DOHH2 (cell line): ENCODE data around the gene ICE1.

Source experiments
- H3F3A ChIP-seq: fragments of 200-600 bp; sonication (generic), shearing (Covaris generic); 2 replicates; pipeline ENCODE4 v1.6.0; 2016; ENCODE audit warnings: antibody characterized with exemption, mild to moderate bottlenecking; ENCODE audit not compliant: control insufficient read depth, insufficient read depth
- H3K27ac ChIP-seq: fragments of 200-600 bp; sonication (generic); 2 replicates; pipeline ENCODE4 v1.5.1; 2014; ENCODE audit warnings: low read depth, mild to moderate bottlenecking, low read length, moderate library complexity
- H3K27me3 ChIP-seq: fragments of 200-600 bp; sonication (generic); 2 replicates; pipeline ENCODE4 v1.6.1; 2014; ENCODE audit warnings: mild to moderate bottlenecking, low read length, mixed read lengths; ENCODE audit not compliant: control insufficient read depth
- H3K36me3 ChIP-seq: fragments of 200-600 bp; sonication (generic); 2 replicates; pipeline ENCODE4 v1.6.1; 2014; ENCODE audit warnings: mild to moderate bottlenecking, low read length, moderate library complexity, mixed read lengths; ENCODE audit not compliant: control insufficient read depth
- H3K4me1 ChIP-seq: fragments of 200-600 bp; sonication (generic); 2 replicates; pipeline ENCODE4 v1.6.1; 2014; ENCODE audit warnings: mild to moderate bottlenecking, low read length, mixed read lengths; ENCODE audit not compliant: control insufficient read depth
- H3K4me2 ChIP-seq: fragments of 200-600 bp; sonication (generic); 2 replicates; pipeline ENCODE4 v1.6.0; 2014; ENCODE audit warnings: mild to moderate bottlenecking, low read length, moderate library complexity
- H3K4me3 ChIP-seq: fragments of 200-600 bp; sonication (generic); 2 replicates; pipeline ENCODE4 v1.5.1; 2014; ENCODE audit warnings: mild to moderate bottlenecking, low read length, mixed read lengths
- H3K79me2 ChIP-seq: fragments of 200-600 bp; sonication (generic); 2 replicates; pipeline ENCODE4 v1.6.1; 2014; ENCODE audit warnings: mild to moderate bottlenecking, low read length, mixed read lengths; ENCODE audit not compliant: control insufficient read depth
- H3K9me2 ChIP-seq: fragments of 200-600 bp; sonication (generic); replicated peaks from 2 replicates; pipeline ENCODE4 v1.6.1; 2014; ENCODE audit warnings: mild to moderate bottlenecking, low read length, mixed read lengths; ENCODE audit not compliant: control insufficient read depth
- H3K9me3 ChIP-seq: fragments of 200-600 bp; sonication (generic); 2 replicates; pipeline ENCODE4 v1.6.1; 2014; ENCODE audit warnings: antibody characterized with exemption, low read length, mixed read lengths; ENCODE audit not compliant: control insufficient read depth, insufficient read depth
- H4K20me1 ChIP-seq: fragments of 200-600 bp; sonication (generic); 2 replicates; pipeline ENCODE4 v1.6.0; 2014; ENCODE audit warnings: low read depth, mild to moderate bottlenecking, antibody characterized with exemption, low read length, moderate library complexity; ENCODE audit not compliant: control insufficient read depth, insufficient read depth
- CTCF ChIP-seq: fragments of 200-600 bp; sonication (generic); IDR thresholded peaks from one replicate; pipeline ENCODE4 v1.5.1; 2014; ENCODE audit warnings: antibody characterized with exemption, mild to moderate bottlenecking, low read depth, low read length; ENCODE audit not compliant: poor library complexity, severe bottlenecking
- EZH2phosphoT487 ChIP-seq: fragments of 200-600 bp; sonication (generic); IDR thresholded peaks from 2 replicates; pipeline ENCODE4 v1.6.1; 2017; ENCODE audit warnings: borderline replicate concordance, mild to moderate bottlenecking, antibody characterized with exemption, low read length, moderate library complexity, mixed read lengths

ICE1 gene

GRCh38 chr5:5494489-5495402 lies 72.3 kb downstream of the ICE1 start:
- H3K4me2 ChIP-seq, result peak overlapping the region; percentile 34

DNA sequence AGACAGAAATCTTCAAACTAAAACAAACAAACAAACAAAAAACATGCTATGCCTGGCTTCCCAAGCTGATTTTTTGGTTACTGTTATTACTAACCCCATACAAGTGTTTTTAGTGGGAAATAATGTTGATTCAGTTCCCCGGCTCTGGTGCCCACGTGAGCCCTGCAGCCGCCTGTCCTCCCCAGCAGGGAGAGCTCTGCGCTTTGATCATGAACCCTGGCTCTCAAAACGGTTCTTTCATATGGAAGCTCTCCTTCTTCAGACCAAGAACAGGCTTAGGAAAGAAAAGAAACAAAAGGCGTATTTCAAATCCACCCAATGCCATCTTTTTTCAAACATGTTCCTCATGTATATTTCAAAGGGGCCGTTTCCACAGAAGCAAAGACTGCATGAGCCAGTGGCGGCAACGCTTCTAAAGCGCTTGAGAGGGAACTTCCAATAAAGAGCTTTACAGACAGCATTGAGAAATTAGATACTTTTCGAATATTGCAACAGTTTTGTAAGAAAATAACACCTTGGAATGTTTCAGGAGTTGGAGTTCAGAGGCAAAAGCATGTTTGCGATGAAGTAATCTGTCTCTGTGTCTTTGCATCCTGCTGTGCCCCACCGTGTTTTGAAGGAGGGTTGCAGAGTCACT lies 74.8 kb downstream of the ICE1 start:
- Histone ChIP-seq H3K27me3 (0 out of 2 replicates have a peak, but pooled peaks cover 3% of the 10 kb centered on the region), H3K4me2 (no peak overlapping the region), H3F3A (no peaks in the 10 kb centered on the region), H3K9me3 (no peaks in the 10 kb centered on the region), H3K27ac (no peak overlapping the region), H3K4me1 (peaks cover 19% of the 10 kb centered on the region), H3K36me3 (no peaks in the 10 kb centered on the region), H4K20me1 (no peaks in the 10 kb centered on the region), H3K9me2 (no peaks in the 10 kb centered on the region), H3K4me3 (no peak overlapping the region), H3K79me2 (no peaks in the 10 kb centered on the region)
- TF ChIP-seq EZH2phosphoT487, result no peak
- TF ChIP-seq CTCF, result peak; percentile 64

More at GRCh38 chr5:5494489-5495402, 72.3 kb downstream of the ICE1 start:
- no peaks in the 10 kb centered on the region for H3K79me2 ChIP-seq
- H3K27ac ChIP-seq, result no peak overlapping the region
- no peaks in the 10 kb centered on the region for H3K9me3 ChIP-seq
- no peaks in the 10 kb centered on the region for H3K9me2 ChIP-seq
- 0 out of 2 replicates have a peak, but pooled peaks cover 3% of the 10 kb centered on the region for H3K27me3 ChIP-seq
- TF ChIP-seq CTCF (no peak), EZH2phosphoT487 (no peak)
- H3K36me3 ChIP-seq, result no peaks in the 10 kb centered on the region
- no peaks in the 10 kb centered on the region for H4K20me1 ChIP-seq
- H3F3A ChIP-seq, result no peaks in the 10 kb centered on the region
- no peak overlapping the region for H3K4me3 ChIP-seq
- peaks cover 19% of the 10 kb centered on the region for H3K4me1 ChIP-seq

DNA sequence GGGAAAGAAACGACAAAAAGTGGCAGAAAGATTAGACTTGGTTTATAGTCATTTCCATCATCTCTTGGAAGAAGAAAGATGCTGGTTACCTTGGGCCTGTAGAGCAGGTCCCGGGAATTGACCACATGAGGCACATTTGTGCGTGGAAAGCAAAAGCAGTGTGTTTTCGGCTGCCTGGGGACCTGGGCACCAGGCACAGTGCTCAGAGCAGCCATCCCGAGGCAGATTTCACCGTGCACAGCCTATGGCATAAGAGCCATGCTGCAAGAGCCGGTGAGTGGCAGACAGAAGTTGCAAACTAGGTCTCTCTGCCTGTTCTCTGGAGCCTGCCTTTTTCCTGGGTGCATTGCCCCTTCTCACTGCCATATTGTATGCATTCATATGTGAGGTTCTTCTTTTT lies 77.0 kb downstream of the ICE1 start:
- Histone ChIP-seq H3K27me3 (0 out of 2 replicates have a peak, but pooled peaks cover 3% of the 10 kb centered on the region), H3F3A (no peaks in the 10 kb centered on the region), H3K9me3 (no peaks in the 10 kb centered on the region), H3K79me2 (no peaks in the 10 kb centered on the region), H3K36me3 (no peaks in the 10 kb centered on the region), H3K27ac (no peak overlapping the region), H3K4me2 (no peak overlapping the region), H3K4me1 (peaks cover 8% of the 10 kb centered on the region; the same call in 1 of the 2 replicates), H4K20me1 (no peaks in the 10 kb centered on the region), H3K4me3 (no peak overlapping the region), H3K9me2 (no peaks in the 10 kb centered on the region)
- TF ChIP-seq EZH2phosphoT487, result no peak
- no peak for TF ChIP-seq CTCF
